ENCODE results near the gene TERT. TPM values are rescaled to one million over a fixed set of nuclear protein-coding genes. Genes with fewer than 3 reads are reported as not detected.

The TERT gene
- total and polyA plus RNA-seq, 2 of the 8 experiments (the other 6 are each of a cell fraction or from before 2014, with no cell fraction given): 13.1 to 23.1 TPM

DNA sequence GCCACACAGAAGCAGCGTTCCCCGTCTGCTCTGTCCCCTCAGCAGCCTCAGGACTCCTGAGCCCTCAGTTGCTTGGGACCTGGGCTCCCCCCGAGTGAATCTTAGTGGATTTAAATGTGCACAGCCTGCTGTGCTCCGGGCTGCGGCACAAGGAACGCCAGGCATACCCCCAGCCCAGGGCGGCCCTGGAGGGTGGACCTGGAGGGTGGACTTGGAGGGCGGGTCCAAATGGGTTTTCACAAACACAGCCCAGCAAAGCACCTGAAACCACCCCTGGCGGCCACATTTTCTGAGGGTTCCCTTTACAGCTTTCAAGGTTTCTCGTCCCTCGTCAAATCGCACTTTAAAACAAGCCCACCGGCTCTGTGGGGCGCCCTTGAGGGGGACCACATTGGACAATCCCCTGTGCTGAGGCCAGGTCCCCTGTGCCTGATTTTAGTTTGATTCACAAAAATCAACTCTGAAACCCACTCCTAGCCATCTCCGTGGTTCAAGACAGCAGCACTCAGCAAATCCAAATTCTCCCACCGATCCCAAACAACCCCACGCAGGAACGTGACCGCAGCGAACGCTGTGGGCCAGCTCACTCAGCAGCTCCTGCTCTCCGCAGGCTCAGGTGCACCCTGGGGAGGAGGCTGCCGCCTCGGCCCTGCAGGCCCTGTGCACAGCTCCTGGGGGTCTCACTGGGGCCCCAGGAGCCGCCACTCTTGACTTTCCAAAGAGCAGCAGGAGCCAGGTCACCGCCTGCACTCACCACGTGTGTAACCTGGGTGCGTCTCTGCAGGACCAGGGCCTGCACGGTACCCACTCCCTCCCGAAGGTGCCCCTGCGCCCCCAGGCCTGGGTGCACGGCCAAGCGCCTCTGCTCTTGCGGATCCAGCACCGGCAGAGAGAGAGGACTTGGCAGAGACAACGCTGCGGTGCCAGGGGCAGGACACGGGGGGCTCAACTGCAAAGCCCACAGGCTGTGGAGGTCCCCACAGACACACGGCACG is 29.1 kb downstream of the TERT start:
- no peak overlapping the region for H2BK15ac ChIP-seq (ENCODE audit: low read length)
- H3K14ac ChIP-seq (ENCODE audit: insufficient read length): no peak overlapping the region
- CTCF ChIA-PET (ENCODE audit: partially characterized antibody): no interaction called here
- no peak overlapping the region for H3K9ac ChIP-seq (replicated peaks in 1 of 4; ENCODE audit: extremely low read depth in 1 of 4, low read depth in 3 of 4, low read length in 3 of 4)
- DNase-seq (ENCODE audit: low read depth in 1 of 2, low spot score in 2 of 2): no peak
- peaks cover 25 to 47% of the 10 kb centered on the region in 2 experiments for H3K9me3 ChIP-seq (ENCODE audit: insufficient read depth in 2 of 2, low read depth in 1 of 2, low read length in 1 of 2)
- no peak overlapping the region for H3K27ac ChIP-seq (ENCODE audit: low read depth, low read length)
- no peak overlapping the region for H4K5ac ChIP-seq (ENCODE audit: insufficient read length, low read depth, low read length)
- H4K8ac ChIP-seq (ENCODE audit: extremely low read depth, insufficient read depth, low read length): peak overlapping the region; percentile 51; the same call in 1 of the 2 replicates
- WGBS, 2 experiments (ENCODE audit: extremely low coverage in 1 of 2, insufficient coverage in 1 of 2, insufficient read length in 1 of 2, insufficient replicate concordance in 2 of 2, low coverage in 1 of 2, low lambda C conversion rate in 2 of 2, missing lambda C conversion rate in 1 of 2): 92% methylated on average over 40 of the region's 40 CpGs; no CpG with 5 or more reads in 1 of the 2 experiments
- H3K4me1 ChIP-seq (replicated peaks in 1 of 4; ENCODE audit: control insufficient read depth in 3 of 4, insufficient read depth in 4 of 4, low read length in 3 of 4): no peaks in the 10 kb centered on the region
- no peaks in the 10 kb centered on the region for H4K20me1 ChIP-seq (replicated peaks in 1 of 2; ENCODE audit: control insufficient read depth in 1 of 2, insufficient read depth in 2 of 2, low read length in 2 of 2)
- H3K36me3 ChIP-seq (ENCODE audit: control insufficient read depth in 2 of 4, insufficient read depth in 4 of 4, low read length in 3 of 4): peaks cover 2 to 61% (median 14%) of the 10 kb centered on the region in 4 experiments; a peak in 6 of 8 replicates
- H3K4ac ChIP-seq (replicated peaks; ENCODE audit: insufficient read length, low read depth, low read length): no peak overlapping the region
- no peak overlapping the region for H3K18ac ChIP-seq (ENCODE audit: extremely low read depth, low read length)
- no peak overlapping the region for H2AK5ac ChIP-seq (ENCODE audit: low read depth, low read length)
- no peak overlapping the region for H2AFZ ChIP-seq (ENCODE audit: low read length)
- H3K4me3 ChIP-seq (ENCODE audit: extremely low read depth in 1 of 4, insufficient read depth in 2 of 4, low read depth in 3 of 4, low read length in 4 of 4): no peak overlapping the region
- no peak overlapping the region for H4K91ac ChIP-seq (replicated peaks; ENCODE audit: insufficient read length, low read length)
- H3K56ac ChIP-seq (replicated peaks; ENCODE audit: insufficient read length, low read depth, low read length): no peak overlapping the region
- no peaks in the 10 kb centered on the region for H3K27me3 ChIP-seq (replicated peaks in 1 of 4; ENCODE audit: control insufficient read depth in 3 of 4, extremely low read depth in 1 of 4, insufficient read depth in 3 of 4, low read length in 3 of 4)
- H3K79me2 ChIP-seq (ENCODE audit: control insufficient read depth in 1 of 2, insufficient read depth in 2 of 2, low read length in 2 of 2): no peaks in the 10 kb centered on the region
- H3K79me1 ChIP-seq (ENCODE audit: low read depth, low read length): no peaks in the 10 kb centered on the region
- H2BK120ac ChIP-seq (replicated peaks; ENCODE audit: low read depth, low read length): no peak overlapping the region
- H2BK20ac ChIP-seq (ENCODE audit: low read length): no peak overlapping the region
- no peak overlapping the region for H3K23ac ChIP-seq (ENCODE audit: insufficient read length)
- no peak for FAIRE-seq
- TF ChIP-seq SIX5 (IDR thresholded peaks at IDR 0.05; ENCODE audit: low read depth, low read length) (no peak), SIN3A (conservative IDR thresholded peaks at IDR 0.05 in 1 of 2, IDR thresholded peaks at IDR 0.05 in 1 of 2; ENCODE audit: low read depth in 1 of 2, low read length in 2 of 2) (no peak), CBX5 (IDR thresholded peaks at IDR 0.05; ENCODE audit: low read depth, low read length) (no peak), POLR2A (IDR thresholded peaks at IDR 0.05; ENCODE audit: control extremely low read depth in 1 of 2, low read depth in 2 of 2, low read length in 2 of 2) (no peak), CREB1 (IDR thresholded peaks at IDR 0.05) (no peak), SUZ12 (IDR thresholded peaks at IDR 0.05; ENCODE audit: low read length) (no peak), EGR1 (IDR thresholded peaks at IDR 0.05; ENCODE audit: borderline replicate concordance, low read depth, low read length) (no peak)
- TF ChIP-seq, protein P1, sequence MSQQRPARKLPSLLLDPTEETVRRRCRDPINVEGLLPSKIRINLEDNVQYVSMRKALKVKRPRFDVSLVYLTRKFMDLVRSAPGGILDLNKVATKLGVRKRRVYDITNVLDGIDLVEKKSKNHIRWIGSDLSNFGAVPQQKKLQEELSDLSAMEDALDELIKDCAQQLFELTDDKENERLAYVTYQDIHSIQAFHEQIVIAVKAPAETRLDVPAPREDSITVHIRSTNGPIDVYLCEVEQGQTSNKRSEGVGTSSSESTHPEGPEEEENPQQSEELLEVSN (IDR thresholded peaks at IDR 0.05): no peak
- no peak overlapping the region for H2BK12ac ChIP-seq (ENCODE audit: low read depth, low read length)
- H3K4me2 ChIP-seq (ENCODE audit: insufficient read depth in 1 of 2, low read depth in 2 of 2, low read length in 2 of 2): no peak overlapping the region
- POLR2A ChIA-PET (ENCODE audit: partially characterized antibody): no interaction called here
- H3K23me2 ChIP-seq (ENCODE audit: low read depth, low read length): no peaks in the 10 kb centered on the region
- no peak overlapping the region for H2BK5ac ChIP-seq (ENCODE audit: low read depth, low read length)
